Thyroid gland (tissue), 4 donors: ENCODE measurements around the gene GALNT17. TPM values are rescaled to one million over a fixed set of nuclear protein-coding genes. Genes with fewer than 3 reads are reported as not detected.

Source experiments
- DNase-seq, 2 donors: peaks; one replicate each; pipeline ENCODE4 v3.0.0-alpha.2; 2019
- H3K27ac ChIP-seq, 3 donors: fragments of 200-600 bp; sonication (generic); 1 replicate in 2 of 3; 2 replicates in 1 of 3; pipeline ENCODE4 v1.5.1; 2016 to 2019; ENCODE audit warnings: mild to moderate bottlenecking in 1 of 3, moderate library complexity in 1 of 3
- H3K27me3 ChIP-seq: fragments of 200-600 bp; sonication (generic); one replicate; pipeline ENCODE4 v1.5.1; 2019
- H3K36me3 ChIP-seq, 2 donors: fragments of 200-600 bp; sonication (generic); one replicate each; pipeline ENCODE4 v1.5.1; 2016 to 2019
- H3K4me1 ChIP-seq, 2 donors: fragments of 200-600 bp; sonication (generic); one replicate each; pipeline ENCODE4 v1.5.1; 2017 to 2019
- H3K4me3 ChIP-seq, 3 donors: fragments of 200-600 bp; sonication (generic); replicated peaks in 1 of 3; 1 replicate in 2 of 3; 2 replicates in 1 of 3; pipeline ENCODE4 v1.5.1; 2016; ENCODE audit warnings: mild to moderate bottlenecking in 1 of 3
- H3K9me3 ChIP-seq: fragments of 200-600 bp; sonication (generic); one replicate; pipeline ENCODE4 v1.5.1; 2017
- POLR2A ChIP-seq, 2 donors: fragments of 450-650 bp; IDR thresholded peaks; one replicate each; pipeline ENCODE4 v1.6.1; 2017; ENCODE audit warnings: antibody characterized with exemption in 2 of 2, mild to moderate bottlenecking in 2 of 2, moderate library complexity in 1 of 2
- whole genome bisulfite sequencing, 2 donors: methylation state at CpG; one replicate each; pipeline ENCODE4 v1.1.5; 2017; 5-methylcytosine and 5-hydroxymethylcytosine counted together
- intact Hi-C: fragments of 100-400 bp; cut with DNase I; formaldehyde crosslinking; loops from one replicate; pipeline ENCODE4 v1.15.1; 2023
- total RNA-seq, 4 donors: library from RNA; depleted of rRNA; stranded (reverse); fragments of >200 nt; gene quantifications; one replicate each; pipeline ENCODE4 v1.2.3, GENCODE V29; 2016
- TF ChIP-seq, protein P1 (sequence below), 6 experiments: fragments of 200-600 bp in 3 of 6; fragments of 450-650 bp in 3 of 6; sonication (generic) in 3 of 6; IDR thresholded peaks; one replicate each; pipeline ENCODE4 v1.5.1; 2016 to 2019; ENCODE audit warnings: antibody characterized with exemption in 6 of 6, mild to moderate bottlenecking in 2 of 6, inconsistent platforms in 1 of 6, moderate library complexity in 1 of 6

GALNT17 gene
- total RNA-seq, 4 donors from 2014 or later = 5.8 to 63.8 (median 37.1) TPM

DNA sequence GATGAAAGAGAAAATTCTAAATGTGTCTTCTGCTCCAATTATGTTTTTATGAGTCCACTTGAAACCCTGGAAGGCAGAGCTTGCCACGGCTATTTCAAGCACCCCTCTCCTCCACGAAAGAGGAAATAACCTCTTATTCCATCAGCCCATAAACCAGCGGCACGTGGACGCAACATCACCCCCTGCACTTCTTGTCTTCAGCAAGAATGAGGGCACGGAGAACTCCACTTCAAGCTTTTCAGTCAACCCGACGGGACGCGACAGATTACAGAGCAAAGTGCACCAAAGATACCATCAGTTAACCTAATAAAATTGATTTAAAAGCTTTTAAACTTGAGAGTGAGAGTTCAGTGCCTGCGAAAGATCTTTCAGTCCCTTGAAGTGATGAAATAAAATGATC, 406.3 kb downstream of the GALNT17 start:
- Histone ChIP-seq H3K27me3 (no peaks in the 10 kb centered on the region), H3K4me1 (no peaks in the 10 kb centered on the region), H3K27ac (no peak overlapping the region), H3K4me3 (no peak overlapping the region), H3K36me3 (no peaks in the 10 kb centered on the region), H3K9me3 (no peaks in the 10 kb centered on the region)
- DNase-seq = peak in 1 of 2 donors; percentile 14
- intact Hi-C loops = no loop called here
- no peak for TF ChIP-seq POLR2A (IDR thresholded peaks at IDR 0.05)
- TF ChIP-seq, protein P1, sequence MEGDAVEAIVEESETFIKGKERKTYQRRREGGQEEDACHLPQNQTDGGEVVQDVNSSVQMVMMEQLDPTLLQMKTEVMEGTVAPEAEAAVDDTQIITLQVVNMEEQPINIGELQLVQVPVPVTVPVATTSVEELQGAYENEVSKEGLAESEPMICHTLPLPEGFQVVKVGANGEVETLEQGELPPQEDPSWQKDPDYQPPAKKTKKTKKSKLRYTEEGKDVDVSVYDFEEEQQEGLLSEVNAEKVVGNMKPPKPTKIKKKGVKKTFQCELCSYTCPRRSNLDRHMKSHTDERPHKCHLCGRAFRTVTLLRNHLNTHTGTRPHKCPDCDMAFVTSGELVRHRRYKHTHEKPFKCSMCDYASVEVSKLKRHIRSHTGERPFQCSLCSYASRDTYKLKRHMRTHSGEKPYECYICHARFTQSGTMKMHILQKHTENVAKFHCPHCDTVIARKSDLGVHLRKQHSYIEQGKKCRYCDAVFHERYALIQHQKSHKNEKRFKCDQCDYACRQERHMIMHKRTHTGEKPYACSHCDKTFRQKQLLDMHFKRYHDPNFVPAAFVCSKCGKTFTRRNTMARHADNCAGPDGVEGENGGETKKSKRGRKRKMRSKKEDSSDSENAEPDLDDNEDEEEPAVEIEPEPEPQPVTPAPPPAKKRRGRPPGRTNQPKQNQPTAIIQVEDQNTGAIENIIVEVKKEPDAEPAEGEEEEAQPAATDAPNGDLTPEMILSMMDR (IDR thresholded peaks at IDR 0.05) = no peak
- 39 to 46% methylated on average over 11 of the region's 11 CpGs for WGBS, 2 donors

DNA sequence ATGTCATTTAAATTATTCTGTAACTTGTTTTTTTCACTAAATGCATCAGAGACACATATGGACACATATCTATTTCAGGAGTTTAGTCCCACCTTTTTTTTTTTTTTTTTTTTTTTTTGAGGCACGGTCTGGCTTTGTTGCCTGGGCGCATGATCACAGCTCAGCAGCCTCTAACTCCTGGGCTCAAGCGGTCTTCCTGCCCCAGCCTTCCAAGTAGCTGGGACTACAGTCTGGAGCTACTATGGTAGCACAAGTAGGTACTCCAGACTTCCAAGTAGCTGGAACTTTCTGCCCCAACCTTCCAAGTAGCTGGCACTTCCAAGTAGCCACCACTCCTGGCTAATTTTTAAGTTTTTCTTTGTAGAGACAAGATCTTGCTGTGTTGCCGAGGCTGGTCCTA, 407.7 kb downstream of the GALNT17 start:
- intact Hi-C loops = no loop called here
- Histone ChIP-seq H3K27ac (no peak overlapping the region), H3K36me3 (no peaks in the 10 kb centered on the region), H3K27me3 (no peaks in the 10 kb centered on the region), H3K4me1 (no peaks in the 10 kb centered on the region), H3K4me3 (no peak overlapping the region), H3K9me3 (no peaks in the 10 kb centered on the region)
- 91 to 93% methylated on average over 4 of the region's 4 CpGs for WGBS, 2 donors
- no peak for TF ChIP-seq POLR2A (IDR thresholded peaks at IDR 0.05)
- TF ChIP-seq, protein P1 (IDR thresholded peaks at IDR 0.05) = no peak
- DNase-seq = no peak

DNA sequence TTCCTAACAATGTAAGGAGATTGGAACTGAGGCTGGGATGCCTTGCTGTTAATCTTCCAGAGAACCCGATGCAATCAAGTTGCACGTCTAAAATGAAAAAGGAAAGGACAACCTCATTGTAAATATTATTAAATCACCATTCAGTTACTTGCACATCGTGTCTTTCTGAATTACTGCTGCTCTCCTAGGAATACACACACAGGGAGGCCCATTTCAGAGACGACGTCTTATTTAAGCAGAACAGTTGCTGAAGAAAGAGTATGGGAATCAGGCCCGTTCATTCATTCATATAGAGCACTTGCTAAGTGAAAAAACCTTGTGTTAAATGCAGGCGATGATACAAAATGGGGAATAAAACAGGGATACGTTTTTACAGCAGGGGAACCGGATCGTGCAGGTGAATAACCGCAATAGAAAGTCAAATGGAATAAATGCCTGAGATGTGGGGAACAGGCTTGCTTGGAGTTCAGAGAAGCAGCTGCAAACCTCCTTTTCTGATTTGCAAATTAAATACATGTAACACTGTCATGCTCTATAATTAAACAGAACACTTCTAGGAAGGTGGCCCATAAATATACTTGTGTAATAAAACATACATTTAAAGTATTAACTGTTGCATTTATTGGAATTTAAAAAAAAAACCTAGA, 409.9 kb downstream of the GALNT17 start:
- H3K36me3 ChIP-seq = no peaks in the 10 kb centered on the region
- H3K4me3 ChIP-seq = no peak overlapping the region
- intact Hi-C loops = no loop called here
- H3K9me3 ChIP-seq = no peaks in the 10 kb centered on the region
- H3K4me1 ChIP-seq = no peaks in the 10 kb centered on the region
- TF ChIP-seq POLR2A (IDR thresholded peaks at IDR 0.05) = no peak
- TF ChIP-seq, protein P1 (IDR thresholded peaks at IDR 0.05) = no peak
- 92 to 93% methylated on average over 11 of the region's 11 CpGs for WGBS, 2 donors
- H3K27ac ChIP-seq = no peak overlapping the region
- H3K27me3 ChIP-seq = no peaks in the 10 kb centered on the region
- no peak for DNase-seq

DNA sequence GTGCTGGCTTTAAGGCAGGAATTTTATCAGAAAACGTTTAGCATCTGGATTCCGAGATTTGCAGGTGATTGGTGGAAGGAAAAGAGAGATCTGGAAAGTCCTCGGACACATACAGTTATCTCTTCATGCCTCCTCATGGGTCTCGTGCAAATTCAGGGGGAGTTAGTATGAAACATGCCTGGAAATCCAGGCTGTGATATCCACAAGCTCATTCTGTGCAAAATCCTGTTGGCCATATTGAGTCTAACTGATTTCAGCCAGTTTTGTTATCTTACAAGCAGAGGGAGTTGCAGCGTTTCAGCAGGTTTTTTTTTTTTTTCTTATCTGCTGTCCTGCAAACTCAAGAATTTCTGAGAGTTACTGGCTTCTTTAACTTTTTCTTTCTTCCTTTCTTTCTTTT, 411.5 kb downstream of the GALNT17 start:
- Histone ChIP-seq H3K27ac (no peak overlapping the region), H3K9me3 (no peaks in the 10 kb centered on the region), H3K36me3 (no peaks in the 10 kb centered on the region), H3K4me1 (no peaks in the 10 kb centered on the region), H3K4me3 (no peak overlapping the region), H3K27me3 (no peaks in the 10 kb centered on the region)
- WGBS, 2 donors = 55 to 58% methylated on average over 5 of the region's 5 CpGs
- TF ChIP-seq, protein P1 (IDR thresholded peaks at IDR 0.05) = no peak
- no peak for TF ChIP-seq POLR2A (IDR thresholded peaks at IDR 0.05)
- intact Hi-C loops = no loop called here
- no peak for DNase-seq

DNA sequence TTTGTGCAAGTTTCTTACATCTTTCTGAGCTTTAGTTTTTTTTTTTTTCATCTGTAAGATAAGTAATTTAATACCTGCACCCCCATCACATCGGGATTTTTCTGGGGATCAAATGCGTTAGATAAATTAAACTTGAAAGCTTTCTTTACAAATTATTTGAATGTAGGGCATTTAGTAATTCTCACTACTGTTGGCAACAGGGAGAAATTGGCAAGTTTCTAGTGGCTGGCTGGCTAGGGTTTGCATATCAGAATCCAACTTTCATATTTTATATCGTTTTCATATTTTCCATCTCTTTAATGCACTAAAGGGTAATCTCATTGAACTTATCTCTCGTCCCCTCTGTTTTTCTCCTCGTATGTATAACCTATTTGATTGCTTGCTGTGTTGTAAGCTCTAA, 412.9 kb downstream of the GALNT17 start:
- no peaks in the 10 kb centered on the region for H3K27me3 ChIP-seq
- no peaks in the 10 kb centered on the region for H3K9me3 ChIP-seq
- H3K27ac ChIP-seq = no peak overlapping the region
- 70 to 76% methylated on average over 5 of the region's 5 CpGs for WGBS, 2 donors
- no peaks in the 10 kb centered on the region for H3K36me3 ChIP-seq
- no peak overlapping the region for H3K4me3 ChIP-seq
- H3K4me1 ChIP-seq = no peaks in the 10 kb centered on the region
- intact Hi-C loops = no loop called here
- no peak for DNase-seq
- TF ChIP-seq, protein P1 (IDR thresholded peaks at IDR 0.05) = no peak
- TF ChIP-seq POLR2A (IDR thresholded peaks at IDR 0.05) = no peak
